ENCODE results near the gene MLX.

DNA sequence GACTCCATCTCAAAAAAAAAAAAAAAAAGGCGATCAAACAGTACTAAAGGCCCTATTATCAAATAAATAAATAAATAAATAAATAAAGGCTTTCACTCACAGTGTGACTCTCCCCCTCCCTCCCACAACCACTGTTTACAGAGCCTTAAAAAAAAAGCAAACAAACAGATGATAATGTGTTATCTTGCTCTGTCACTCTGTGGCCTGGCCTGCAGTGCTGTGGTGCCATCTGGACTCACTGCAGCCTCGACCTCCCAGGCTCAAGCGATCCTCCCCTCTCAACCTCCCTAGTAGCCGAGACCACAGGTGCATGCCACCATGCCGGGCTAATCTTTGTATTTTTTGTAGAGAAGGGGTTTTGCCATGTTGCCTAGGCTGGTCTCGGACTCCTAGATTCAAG lies 39.0 kb upstream of the MLX start:
- TF ChIP-seq CTCF (conservative IDR thresholded peaks at IDR 0.05; ENCODE audit: low read length) (no peak), EZH2phosphoT487 (IDR thresholded peaks at IDR 0.05; ENCODE audit: borderline replicate concordance) (no peak)
